Measurements from ENCODE around the gene STXBP6. TPM values are rescaled to one million over a fixed set of nuclear protein-coding genes. Genes with fewer than 3 reads are reported as not detected.
A peak's percentile ranks its signal among the peaks of the same experiment; 100 is the strongest.

STXBP6 gene
- total and polyA plus RNA-seq, 2 of the 13 experiments (the other 11 are each of a cell fraction or from before 2014, with no cell fraction given) = 35.3 to 42.8 TPM

DNA sequence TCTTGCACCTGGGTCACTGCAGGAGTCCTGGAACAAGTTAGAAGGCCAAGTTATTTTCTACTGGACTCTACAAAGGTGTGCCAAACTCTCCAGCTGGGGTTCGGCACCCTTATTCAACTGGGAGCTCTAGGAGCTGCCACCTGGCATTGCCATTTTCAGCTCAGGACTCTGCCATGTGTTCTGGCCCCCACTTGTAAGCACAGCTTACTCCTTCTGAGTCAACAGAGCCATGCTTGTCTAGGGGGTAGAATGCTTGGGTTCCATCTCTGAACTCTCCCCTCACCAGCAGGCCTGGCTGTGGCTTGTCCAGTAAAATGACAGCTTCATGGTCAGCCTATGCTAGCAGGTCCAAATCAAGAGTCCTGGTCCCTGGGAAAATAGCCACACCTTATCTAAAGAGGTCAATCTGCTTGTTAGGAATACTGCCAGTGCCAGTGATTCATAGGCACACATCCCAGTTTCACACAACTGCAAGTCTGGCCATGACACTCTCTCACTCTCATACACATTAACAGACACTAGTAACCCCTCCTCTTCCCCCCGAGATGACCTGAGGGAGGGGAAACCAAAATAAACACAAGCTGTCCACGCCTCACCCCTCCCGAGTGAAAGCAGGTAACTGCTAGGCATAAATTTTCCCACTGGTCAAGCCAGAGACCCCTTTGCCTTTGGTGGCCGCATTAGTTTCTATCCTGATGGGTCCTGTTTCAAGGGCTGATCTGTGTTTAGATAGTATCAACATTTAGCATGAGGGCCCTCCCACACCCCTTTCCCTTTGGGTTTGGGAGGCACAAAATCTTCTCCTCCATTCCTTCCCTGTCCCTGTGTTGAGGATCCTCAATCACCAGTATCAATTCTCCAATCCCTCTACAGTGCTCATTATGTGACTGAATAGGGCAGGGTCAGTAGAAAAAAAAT is 233.7 kb downstream of the STXBP6 start (continued):
- TF ChIP-seq, protein P1, sequence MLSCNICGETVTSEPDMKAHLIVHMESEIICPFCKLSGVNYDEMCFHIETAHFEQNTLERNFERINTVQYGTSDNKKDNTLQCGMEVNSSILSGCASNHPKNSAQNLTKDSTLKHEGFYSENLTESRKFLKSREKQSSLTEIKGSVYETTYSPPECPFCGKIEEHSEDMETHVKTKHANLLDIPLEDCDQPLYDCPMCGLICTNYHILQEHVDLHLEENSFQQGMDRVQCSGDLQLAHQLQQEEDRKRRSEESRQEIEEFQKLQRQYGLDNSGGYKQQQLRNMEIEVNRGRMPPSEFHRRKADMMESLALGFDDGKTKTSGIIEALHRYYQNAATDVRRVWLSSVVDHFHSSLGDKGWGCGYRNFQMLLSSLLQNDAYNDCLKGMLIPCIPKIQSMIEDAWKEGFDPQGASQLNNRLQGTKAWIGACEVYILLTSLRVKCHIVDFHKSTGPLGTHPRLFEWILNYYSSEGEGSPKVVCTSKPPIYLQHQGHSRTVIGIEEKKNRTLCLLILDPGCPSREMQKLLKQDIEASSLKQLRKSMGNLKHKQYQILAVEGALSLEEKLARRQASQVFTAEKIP (CRISPR knock-in tag; IDR thresholded peaks at IDR 0.05; ENCODE audit: borderline replicate concordance) = no peak; the same call in 1 of the 2 replicates
- TF ChIP-seq, protein P2, sequence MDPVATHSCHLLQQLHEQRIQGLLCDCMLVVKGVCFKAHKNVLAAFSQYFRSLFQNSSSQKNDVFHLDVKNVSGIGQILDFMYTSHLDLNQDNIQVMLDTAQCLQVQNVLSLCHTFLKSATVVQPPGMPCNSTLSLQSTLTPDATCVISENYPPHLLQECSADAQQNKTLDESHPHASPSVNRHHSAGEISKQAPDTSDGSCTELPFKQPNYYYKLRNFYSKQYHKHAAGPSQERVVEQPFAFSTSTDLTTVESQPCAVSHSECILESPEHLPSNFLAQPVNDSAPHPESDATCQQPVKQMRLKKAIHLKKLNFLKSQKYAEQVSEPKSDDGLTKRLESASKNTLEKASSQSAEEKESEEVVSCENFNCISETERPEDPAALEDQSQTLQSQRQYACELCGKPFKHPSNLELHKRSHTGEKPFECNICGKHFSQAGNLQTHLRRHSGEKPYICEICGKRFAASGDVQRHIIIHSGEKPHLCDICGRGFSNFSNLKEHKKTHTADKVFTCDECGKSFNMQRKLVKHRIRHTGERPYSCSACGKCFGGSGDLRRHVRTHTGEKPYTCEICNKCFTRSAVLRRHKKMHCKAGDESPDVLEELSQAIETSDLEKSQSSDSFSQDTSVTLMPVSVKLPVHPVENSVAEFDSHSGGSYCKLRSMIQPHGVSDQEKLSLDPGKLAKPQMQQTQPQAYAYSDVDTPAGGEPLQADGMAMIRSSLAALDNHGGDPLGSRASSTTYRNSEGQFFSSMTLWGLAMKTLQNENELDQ (CRISPR knock-in tag; IDR thresholded peaks at IDR 0.05; ENCODE audit: borderline replicate concordance) = peak; percentile 22; the same call in 1 of the 2 replicates
- peak; percentile 80; the same call in 1 of the 2 replicates for TF ChIP-seq ZNF232 (CRISPR knock-in tag; IDR thresholded peaks at IDR 0.05; ENCODE audit: borderline replicate concordance)
- TF ChIP-seq, protein P3, sequence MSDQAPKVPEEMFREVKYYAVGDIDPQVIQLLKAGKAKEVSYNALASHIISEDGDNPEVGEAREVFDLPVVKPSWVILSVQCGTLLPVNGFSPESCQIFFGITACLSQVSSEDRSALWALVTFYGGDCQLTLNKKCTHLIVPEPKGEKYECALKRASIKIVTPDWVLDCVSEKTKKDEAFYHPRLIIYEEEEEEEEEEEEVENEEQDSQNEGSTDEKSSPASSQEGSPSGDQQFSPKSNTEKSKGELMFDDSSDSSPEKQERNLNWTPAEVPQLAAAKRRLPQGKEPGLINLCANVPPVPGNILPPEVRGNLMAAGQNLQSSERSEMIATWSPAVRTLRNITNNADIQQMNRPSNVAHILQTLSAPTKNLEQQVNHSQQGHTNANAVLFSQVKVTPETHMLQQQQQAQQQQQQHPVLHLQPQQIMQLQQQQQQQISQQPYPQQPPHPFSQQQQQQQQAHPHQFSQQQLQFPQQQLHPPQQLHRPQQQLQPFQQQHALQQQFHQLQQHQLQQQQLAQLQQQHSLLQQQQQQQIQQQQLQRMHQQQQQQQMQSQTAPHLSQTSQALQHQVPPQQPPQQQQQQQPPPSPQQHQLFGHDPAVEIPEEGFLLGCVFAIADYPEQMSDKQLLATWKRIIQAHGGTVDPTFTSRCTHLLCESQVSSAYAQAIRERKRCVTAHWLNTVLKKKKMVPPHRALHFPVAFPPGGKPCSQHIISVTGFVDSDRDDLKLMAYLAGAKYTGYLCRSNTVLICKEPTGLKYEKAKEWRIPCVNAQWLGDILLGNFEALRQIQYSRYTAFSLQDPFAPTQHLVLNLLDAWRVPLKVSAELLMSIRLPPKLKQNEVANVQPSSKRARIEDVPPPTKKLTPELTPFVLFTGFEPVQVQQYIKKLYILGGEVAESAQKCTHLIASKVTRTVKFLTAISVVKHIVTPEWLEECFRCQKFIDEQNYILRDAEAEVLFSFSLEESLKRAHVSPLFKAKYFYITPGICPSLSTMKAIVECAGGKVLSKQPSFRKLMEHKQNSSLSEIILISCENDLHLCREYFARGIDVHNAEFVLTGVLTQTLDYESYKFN (CRISPR knock-in tag; conservative IDR thresholded peaks at IDR 0.05) = peak; percentile 93
- TF ChIP-seq HIVEP1 (CRISPR knock-in tag; IDR thresholded peaks at IDR 0.05) = peak; percentile 58; the same call in 1 of the 2 replicates
- no peak for TF ChIP-seq ZNF33A (CRISPR knock-in tag; IDR thresholded peaks at IDR 0.05; ENCODE audit: borderline replicate concordance)
- TF ChIP-seq ZBTB20 (CRISPR knock-in tag; IDR thresholded peaks at IDR 0.05; ENCODE audit: borderline replicate concordance, low read depth) = peak; percentile 94
- TF ChIP-seq, protein P4, sequence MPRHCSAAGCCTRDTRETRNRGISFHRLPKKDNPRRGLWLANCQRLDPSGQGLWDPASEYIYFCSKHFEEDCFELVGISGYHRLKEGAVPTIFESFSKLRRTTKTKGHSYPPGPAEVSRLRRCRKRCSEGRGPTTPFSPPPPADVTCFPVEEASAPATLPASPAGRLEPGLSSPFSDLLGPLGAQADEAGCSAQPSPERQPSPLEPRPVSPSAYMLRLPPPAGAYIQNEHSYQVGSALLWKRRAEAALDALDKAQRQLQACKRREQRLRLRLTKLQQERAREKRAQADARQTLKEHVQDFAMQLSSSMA (CRISPR knock-in tag; IDR thresholded peaks at IDR 0.05) = no peak
- TF ChIP-seq U2AF2 (IDR thresholded peaks at IDR 0.05; ENCODE audit: low read depth, low read length) = no peak
- no peak for TF ChIP-seq ZNF253 (CRISPR knock-in tag; IDR thresholded peaks at IDR 0.05; ENCODE audit: borderline replicate concordance)
- TF ChIP-seq SOX6 (IDR thresholded peaks at IDR 0.05) = no peak
- peak; percentile 93 for TF ChIP-seq SOX6 (CRISPR knock-in tag; IDR thresholded peaks at IDR 0.05)
- TF ChIP-seq XRCC5 (optimal IDR thresholded peaks at IDR 0.05; ENCODE audit: low read length) = peak; percentile 85
- TF ChIP-seq CCAR2 (optimal IDR thresholded peaks at IDR 0.05; ENCODE audit: low read depth, low read length) = peak; percentile 65
- TF ChIP-seq RBM22 (optimal IDR thresholded peaks at IDR 0.05; ENCODE audit: low read length) = no peak
- TF ChIP-seq KLF16 (CRISPR knock-in tag; IDR thresholded peaks at IDR 0.05) = peak in 1 of 2 experiments; percentile 86; a peak in 2 of 4 replicates
- no peak for TF ChIP-seq ZNF260 (CRISPR knock-in tag; IDR thresholded peaks at IDR 0.05; ENCODE audit: borderline replicate concordance, low read depth)
- TF ChIP-seq TCF7 (IDR thresholded peaks at IDR 0.05; ENCODE audit: low read depth) = no peak; the same call in none of the 2 replicates
- TF ChIP-seq POLR2A (IDR thresholded peaks at IDR 0.05; ENCODE audit: insufficient read depth in 1 of 2, low read depth in 2 of 2, low read length in 2 of 2) = peak in 1 of 2 experiments; percentile 39; a peak in 1 of 4 replicates
- TF ChIP-seq, protein P5, sequence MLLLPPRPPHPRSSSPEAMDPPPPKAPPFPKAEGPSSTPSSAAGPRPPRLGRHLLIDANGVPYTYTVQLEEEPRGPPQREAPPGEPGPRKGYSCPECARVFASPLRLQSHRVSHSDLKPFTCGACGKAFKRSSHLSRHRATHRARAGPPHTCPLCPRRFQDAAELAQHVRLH (CRISPR knock-in tag; IDR thresholded peaks at IDR 0.05; ENCODE audit: borderline replicate concordance, low read depth) = peak; percentile 93; the same call in 1 of the 2 replicates

All from HepG2 (cell line).